ENCODE measurements around the gene CDHR4.
"Not testable (repeated sequence)": the region's sequence is repeated elsewhere in the genome, so short reads cannot be mapped to it uniquely, and the experiment has no call there.

Gene CDHR4

GRCh38 chr3:49780080-49780974, 19.3 kb downstream of the CDHR4 start:
- DNase-seq (ENCODE audit: low read depth in 2 of 2), result no peak

- DNase-seq (ENCODE audit: low read depth in 2 of 2), result no peak
These were observed 20.2 kb downstream of the CDHR4 start for GRCh38 chr3:49779358-49780079.

- DNase-seq (ENCODE audit: low read depth in 2 of 2), result not testable (repeated sequence)
These were observed 23.6 kb downstream of the CDHR4 start for GRCh38 chr3:49776101-49776500.

- no peak for DNase-seq (ENCODE audit: low read depth in 2 of 2)
These were observed 24.1 kb downstream of the CDHR4 start for GRCh38 chr3:49775538-49775937.

GRCh38 chr3:49772703-49773102, 27.0 kb downstream of the CDHR4 start:
- DNase-seq (ENCODE audit: low read depth in 2 of 2), result no peak

- DNase-seq (ENCODE audit: low read depth in 2 of 2), result no peak
These were observed 28.2 kb downstream of the CDHR4 start for GRCh38 chr3:49771340-49771938.

GRCh38 chr3:49769926-49770325, 29.7 kb downstream of the CDHR4 start:
- DNase-seq (ENCODE audit: low read depth in 2 of 2), result no peak

GRCh38 chr3:49769286-49769915, 30.3 kb downstream of the CDHR4 start:
- no peak for DNase-seq (ENCODE audit: low read depth in 2 of 2)

GRCh38 chr3:49763981-49764380, 35.7 kb downstream of the CDHR4 start:
- DNase-seq (ENCODE audit: low read depth in 2 of 2), result no peak

GRCh38 chr3:49761661-49762060, 38.0 kb downstream of the CDHR4 start:
- DNase-seq (ENCODE audit: low read depth in 2 of 2), result no peak

GRCh38 chr3:49759226-49759625, 40.4 kb downstream of the CDHR4 start:
- no peak for DNase-seq (ENCODE audit: low read depth in 2 of 2)

GRCh38 chr3:49757197-49757596, 42.5 kb downstream of the CDHR4 start:
- no peak for DNase-seq (ENCODE audit: low read depth in 2 of 2)

GRCh38 chr3:49756036-49756435, 43.6 kb downstream of the CDHR4 start:
- no peak for DNase-seq (ENCODE audit: low read depth in 2 of 2)

- DNase-seq (ENCODE audit: low read depth in 2 of 2), result no peak
These were observed 45.1 kb downstream of the CDHR4 start for GRCh38 chr3:49754536-49754935.

- DNase-seq (ENCODE audit: low read depth in 2 of 2), result no peak
These were observed 48.2 kb downstream of the CDHR4 start for GRCh38 chr3:49751501-49751900.

- no peak for DNase-seq (ENCODE audit: low read depth in 2 of 2)
These were observed 49.6 kb downstream of the CDHR4 start for GRCh38 chr3:49750056-49750455.

- not testable (repeated sequence) for DNase-seq (ENCODE audit: low read depth in 2 of 2)
These were observed 50.8 kb downstream of the CDHR4 start for GRCh38 chr3:49748874-49749273.

GRCh38 chr3:49747792-49748480, 51.7 kb downstream of the CDHR4 start:
- no peak for DNase-seq (ENCODE audit: low read depth in 2 of 2)

GRCh38 chr3:49745986-49746385, 53.7 kb downstream of the CDHR4 start:
- no peak for DNase-seq (ENCODE audit: low read depth in 2 of 2)
